ENCODE measurements around the gene WDHD1.

WDHD1 gene

GRCh38 chr14:55054098-55054497 lies 27.2 kb upstream of the WDHD1 start:
- Histone ChIP-seq H3K4me1 (ENCODE audit: control extremely low read depth in 1 of 4, control insufficient read depth in 4 of 4, insufficient read depth in 4 of 4, low read length in 3 of 4) (peaks cover 11 to 21% (median 19%) of the 10 kb centered on the region in 4 experiments), H3K27ac (ENCODE audit: insufficient read depth in 1 of 2, low read depth in 1 of 2, low read length in 2 of 2, poor library complexity in 1 of 2, severe bottlenecking in 2 of 2) (no peak overlapping the region), H3K27me3 (replicated peaks in 2 of 5; ENCODE audit: control insufficient read depth in 4 of 5, insufficient read depth in 5 of 5, low read length in 4 of 5) (no peaks in the 10 kb centered on the region), H3K4me3 (ENCODE audit: control insufficient read depth in 1 of 7, extremely low read depth in 1 of 7, insufficient read depth in 4 of 7, low read depth in 2 of 7, low read length in 6 of 7) (no peak overlapping the region), H3K9me3 (ENCODE audit: control extremely low read depth in 1 of 5, control insufficient read depth in 4 of 5, insufficient read depth in 2 of 5, low read depth in 1 of 5, low read length in 4 of 5) (no peaks in the 10 kb centered on the region), H3K36me3 (ENCODE audit: control insufficient read depth in 4 of 4, insufficient read depth in 4 of 4, low read length in 3 of 4) (peaks cover 5 to 28% (median 11%) of the 10 kb centered on the region in 4 experiments)
- ChIA-PET POLR2A (no interaction called here), CTCF (interaction anchor here (1.3 kb wide), 1 partner anchor 11 kb away, joined by 3 read pairs; no protein-coding TSS in a partner anchor)
- DNase-seq, result no peak
- 97% methylated on average over 7 of the region's 13 CpGs for WGBS (ENCODE audit: insufficient coverage)

DNA sequence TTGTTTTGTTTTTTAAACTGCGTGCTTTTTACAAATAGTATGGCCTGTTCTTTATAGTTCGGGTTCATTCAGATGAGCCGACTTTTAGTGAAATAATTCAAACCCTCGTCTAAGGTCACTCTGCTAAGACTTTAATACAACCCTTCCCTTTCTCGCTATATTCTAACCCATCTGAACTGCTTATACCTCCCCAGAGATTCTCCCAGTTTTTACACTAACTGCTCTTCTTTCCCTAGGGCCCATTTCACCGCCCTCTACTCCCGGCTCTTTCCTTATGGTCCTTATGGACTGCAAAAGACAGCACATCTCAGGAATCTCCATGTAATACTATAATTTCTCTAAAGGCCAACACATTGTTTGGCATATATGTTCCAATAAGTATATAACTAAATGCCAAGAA lies 26.6 kb upstream of the WDHD1 start:
- POLR2A ChIA-PET, result no interaction called here
- whole genome bisulfite sequencing (ENCODE audit: insufficient coverage), result 100% methylated on average over 1 of the region's 7 CpGs
- H3K4me3 ChIP-seq (ENCODE audit: control insufficient read depth in 1 of 7, extremely low read depth in 1 of 7, insufficient read depth in 4 of 7, low read depth in 2 of 7, low read length in 6 of 7), result no peak overlapping the region

GRCh38 chr14:55053018-55053417 lies 26.1 kb upstream of the WDHD1 start:
- peaks cover 11 to 21% (median 19%) of the 10 kb centered on the region in 4 experiments for H3K4me1 ChIP-seq (ENCODE audit: control extremely low read depth in 1 of 4, control insufficient read depth in 4 of 4, insufficient read depth in 4 of 4, low read length in 3 of 4)
- peak in 1 of 3 donors; percentile 5 for DNase-seq
- CTCF ChIA-PET, result interaction anchor here (1.3 to 3.0 kb wide), 2 partner anchors 12 to 23 kb away, joined by 3 to 19 read pairs; no protein-coding TSS in a partner anchor
- POLR2A ChIA-PET, result interaction anchor here (1.0 kb wide), 1 partner anchor 18 kb away, joined by 3 read pairs; no protein-coding TSS in a partner anchor
- H3K4me3 ChIP-seq (ENCODE audit: control insufficient read depth in 1 of 7, extremely low read depth in 1 of 7, insufficient read depth in 4 of 7, low read depth in 2 of 7, low read length in 6 of 7), result peak overlapping the region in 5 of 7 experiments; percentile 98 to 99 (median 99)
- H3K27ac ChIP-seq (ENCODE audit: insufficient read depth in 1 of 2, low read depth in 1 of 2, low read length in 2 of 2, poor library complexity in 1 of 2, severe bottlenecking in 2 of 2), result peak overlapping the region; percentile 98 to 99
- peaks cover 3 to 22% (median 9%) of the 10 kb centered on the region in 4 experiments for H3K36me3 ChIP-seq (ENCODE audit: control insufficient read depth in 4 of 4, insufficient read depth in 4 of 4, low read length in 3 of 4)
- WGBS (ENCODE audit: insufficient coverage), result 100% methylated on average over 2 of the region's 6 CpGs
- H3K9me3 ChIP-seq (ENCODE audit: control extremely low read depth in 1 of 5, control insufficient read depth in 4 of 5, insufficient read depth in 2 of 5, low read depth in 1 of 5, low read length in 4 of 5), result no peaks in the 10 kb centered on the region
- H3K27me3 ChIP-seq (replicated peaks in 2 of 5; ENCODE audit: control insufficient read depth in 4 of 5, insufficient read depth in 5 of 5, low read length in 4 of 5), result no peaks in the 10 kb centered on the region

More for the DNA sequence above, 26.6 kb upstream of the WDHD1 start:
- H3K9me3 ChIP-seq (ENCODE audit: control extremely low read depth in 1 of 5, control insufficient read depth in 4 of 5, insufficient read depth in 2 of 5, low read depth in 1 of 5, low read length in 4 of 5), result no peaks in the 10 kb centered on the region
- H3K27me3 ChIP-seq (replicated peaks in 2 of 5; ENCODE audit: control insufficient read depth in 4 of 5, insufficient read depth in 5 of 5, low read length in 4 of 5), result no peaks in the 10 kb centered on the region
- no peak overlapping the region for H3K27ac ChIP-seq (ENCODE audit: insufficient read depth in 1 of 2, low read depth in 1 of 2, low read length in 2 of 2, poor library complexity in 1 of 2, severe bottlenecking in 2 of 2)
- H3K4me1 ChIP-seq (ENCODE audit: control extremely low read depth in 1 of 4, control insufficient read depth in 4 of 4, insufficient read depth in 4 of 4, low read length in 3 of 4), result peaks cover 11 to 21% (median 19%) of the 10 kb centered on the region in 4 experiments
- no peak for DNase-seq
- CTCF ChIA-PET, result interaction anchor here (1.3 kb wide), 1 partner anchor 12 kb away, joined by 3 read pairs; no protein-coding TSS in a partner anchor
- peaks cover 5 to 25% (median 11%) of the 10 kb centered on the region in 4 experiments for H3K36me3 ChIP-seq (ENCODE audit: control insufficient read depth in 4 of 4, insufficient read depth in 4 of 4, low read length in 3 of 4)

DNA sequence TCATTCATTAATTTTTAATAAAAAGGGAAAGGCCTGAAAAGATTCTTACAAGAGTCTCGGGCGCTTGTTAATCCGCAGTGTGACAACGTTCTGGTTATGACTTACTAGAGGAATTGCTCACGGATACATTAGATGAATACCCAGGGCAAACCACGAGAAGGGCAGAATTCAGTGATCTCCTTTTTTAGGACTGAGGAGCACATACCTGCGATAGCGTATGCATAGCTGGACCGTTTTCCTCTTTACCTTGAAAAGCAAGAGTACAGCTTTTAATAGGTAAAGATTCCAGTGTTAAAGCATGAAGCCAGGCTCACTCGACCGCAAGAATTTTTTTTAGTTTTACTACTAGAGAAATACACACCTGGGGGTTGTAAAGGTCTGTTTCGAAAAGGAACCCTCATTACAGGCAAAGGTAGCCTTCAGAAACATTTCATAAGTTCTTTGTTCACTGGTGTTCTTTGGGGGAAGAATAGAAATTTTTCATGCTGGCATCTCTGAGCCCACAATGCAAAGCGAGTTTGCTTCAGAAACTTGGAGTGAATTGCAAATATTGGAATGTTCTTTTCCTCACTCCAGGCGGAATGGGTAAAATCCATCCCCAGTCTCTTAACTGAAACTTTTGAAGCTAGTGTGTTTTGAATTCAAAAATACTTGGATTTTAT lies 25.5 kb upstream of the WDHD1 start:
- POLR2A ChIA-PET, result interaction anchor here (1.0 to 1.3 kb wide), 2 partner anchors 18 to 30 kb away, joined by 3 to 5 read pairs; no protein-coding TSS in a partner anchor
- H3K36me3 ChIP-seq (ENCODE audit: control insufficient read depth in 4 of 4, insufficient read depth in 4 of 4, low read length in 3 of 4), result peaks cover 3 to 18% (median 7%) of the 10 kb centered on the region in 4 experiments
- H3K27me3 ChIP-seq (replicated peaks in 2 of 5; ENCODE audit: control insufficient read depth in 4 of 5, insufficient read depth in 5 of 5, low read length in 4 of 5), result no peaks in the 10 kb centered on the region
- H3K4me3 ChIP-seq (ENCODE audit: control insufficient read depth in 1 of 7, extremely low read depth in 1 of 7, insufficient read depth in 4 of 7, low read depth in 2 of 7, low read length in 6 of 7), result peak overlapping the region; percentile 98 to 99 (median 98)
- H3K27ac ChIP-seq (ENCODE audit: insufficient read depth in 1 of 2, low read depth in 1 of 2, low read length in 2 of 2, poor library complexity in 1 of 2, severe bottlenecking in 2 of 2), result peak overlapping the region; percentile 98 to 99
- H3K9me3 ChIP-seq (ENCODE audit: control extremely low read depth in 1 of 5, control insufficient read depth in 4 of 5, insufficient read depth in 2 of 5, low read depth in 1 of 5, low read length in 4 of 5), result no peaks in the 10 kb centered on the region
- H3K4me1 ChIP-seq (ENCODE audit: control extremely low read depth in 1 of 4, control insufficient read depth in 4 of 4, insufficient read depth in 4 of 4, low read length in 3 of 4), result peaks cover 11 to 21% (median 19%) of the 10 kb centered on the region in 4 experiments
- CTCF ChIA-PET, result interaction anchor here (0.9 to 3.0 kb wide), 8 partner anchors 8 to 43 kb away, joined by 4 to 19 read pairs (median 6); partner anchors contain the start of genes SOCS4 and WDHD1
- WGBS (ENCODE audit: insufficient coverage), result 19% methylated on average over 11 of the region's 14 CpGs
- no peak for DNase-seq

GRCh38 chr14:55051423-55052268 lies 24.7 kb upstream of the WDHD1 start, which contains the start of gene MAPK1IP1L:
MAPK1IP1L (plus strand) TSS chr14:55051647; CDS start chr14:55061684, 10,037 bp downstream.
- H3K9me3 ChIP-seq (ENCODE audit: control extremely low read depth in 1 of 5, control insufficient read depth in 4 of 5, insufficient read depth in 2 of 5, low read depth in 1 of 5, low read length in 4 of 5), result no peaks in the 10 kb centered on the region
- peaks cover 3 to 18% (median 7%) of the 10 kb centered on the region in 4 experiments for H3K36me3 ChIP-seq (ENCODE audit: control insufficient read depth in 4 of 4, insufficient read depth in 4 of 4, low read length in 3 of 4)
- peak within 1 kb of the TSS; percentile 98 to 99 for H3K27ac ChIP-seq (ENCODE audit: insufficient read depth in 1 of 2, low read depth in 1 of 2, low read length in 2 of 2, poor library complexity in 1 of 2, severe bottlenecking in 2 of 2)
- H3K4me3 ChIP-seq (ENCODE audit: control insufficient read depth in 1 of 7, extremely low read depth in 1 of 7, insufficient read depth in 4 of 7, low read depth in 2 of 7, low read length in 6 of 7), result peak within 1 kb of the TSS; percentile 98 to 99 (median 98)
- POLR2A ChIA-PET, result interaction anchor here (0.6 to 1.8 kb wide), 3 partner anchors 15 to 29 kb away, joined by 4 to 10 read pairs (median 5); partner anchors contain the start of genes SOCS4 and WDHD1
- no peaks in the 10 kb centered on the region for H3K27me3 ChIP-seq (replicated peaks in 2 of 5; ENCODE audit: control insufficient read depth in 4 of 5, insufficient read depth in 5 of 5, low read length in 4 of 5)
- 0% methylated on average over 72 of the region's 98 CpGs for WGBS (ENCODE audit: insufficient coverage)
- H3K4me1 ChIP-seq (ENCODE audit: control extremely low read depth in 1 of 4, control insufficient read depth in 4 of 4, insufficient read depth in 4 of 4, low read length in 3 of 4), result peaks cover 11 to 24% (median 19%) of the 10 kb centered on the region in 4 experiments
- CTCF ChIA-PET, result interaction anchor here (0.6 to 3.0 kb wide), 19 partner anchors 9 to 149 kb away, joined by 3 to 19 read pairs (median 4); partner anchors contain the start of genes SOCS4 and WDHD1
- DNase-seq, result peak; percentile 89 to 94 (median 93)

GRCh38 chr14:55051165-55051422 lies 24.2 kb upstream of the WDHD1 start:
- WGBS (ENCODE audit: insufficient coverage), result 2% methylated on average over 9 of the region's 10 CpGs
- Histone ChIP-seq H3K4me3 (ENCODE audit: control insufficient read depth in 1 of 7, extremely low read depth in 1 of 7, insufficient read depth in 4 of 7, low read depth in 2 of 7, low read length in 6 of 7) (peak overlapping the region; percentile 98 to 99 (median 98)), H3K27me3 (replicated peaks in 2 of 5; ENCODE audit: control insufficient read depth in 4 of 5, insufficient read depth in 5 of 5, low read length in 4 of 5) (no peaks in the 10 kb centered on the region), H3K36me3 (ENCODE audit: control insufficient read depth in 4 of 4, insufficient read depth in 4 of 4, low read length in 3 of 4) (peaks cover 3 to 18% (median 5%) of the 10 kb centered on the region in 4 experiments), H3K4me1 (ENCODE audit: control extremely low read depth in 1 of 4, control insufficient read depth in 4 of 4, insufficient read depth in 4 of 4, low read length in 3 of 4) (peaks cover 11 to 24% (median 19%) of the 10 kb centered on the region in 4 experiments), H3K9me3 (ENCODE audit: control extremely low read depth in 1 of 5, control insufficient read depth in 4 of 5, insufficient read depth in 2 of 5, low read depth in 1 of 5, low read length in 4 of 5) (no peaks in the 10 kb centered on the region), H3K27ac (ENCODE audit: insufficient read depth in 1 of 2, low read depth in 1 of 2, low read length in 2 of 2, poor library complexity in 1 of 2, severe bottlenecking in 2 of 2) (peak overlapping the region; percentile 98 to 99)
- CTCF ChIA-PET, result interaction anchor here (0.6 to 3.0 kb wide), 20 partner anchors 9 to 149 kb away, joined by 3 to 19 read pairs (median 4); partner anchors contain the start of genes SOCS4 and WDHD1
- POLR2A ChIA-PET, result interaction anchor here (1.3 to 1.8 kb wide), 2 partner anchors 24 to 28 kb away, joined by 5 to 10 read pairs; partner anchors contain the start of genes SOCS4 and WDHD1
- no peak for DNase-seq
